Bronchial epithelial cell (primary cell): Measurements from ENCODE around the gene CYREN. TPM values are rescaled to one million over a fixed set of nuclear protein-coding genes. Genes with fewer than 3 reads are reported as not detected.

Source experiments
- DNase-seq: peaks from one replicate; pipeline ENCODE4 v3.0.0-alpha.2; 2010; ENCODE audit warnings: low read depth
- FAIRE-seq: peaks from 2 replicates; lab custom pipeline; 2011; peaks lifted over from hg19 to GRCh38; lab: Jason Lieb, UNC
- H3K27me3 ChIP-seq: 2 replicates; pipeline ENCODE4 v1.5.1; 2011; ENCODE audit warnings: low read length; ENCODE audit not compliant: control insufficient read depth, insufficient read depth
- H3K36me3 ChIP-seq: 2 replicates; pipeline ENCODE4 v1.5.1; 2011; ENCODE audit warnings: low read length; ENCODE audit not compliant: control insufficient read depth, insufficient read depth
- H3K4me3 ChIP-seq: 2 replicates; pipeline ENCODE4 v1.5.1; 2011; ENCODE audit warnings: mild to moderate bottlenecking, low read depth, low read length, control low read depth
- total RNA-seq: library from RNA; depleted of rRNA; stranded (reverse); fragments of >200 nt; gene quantifications from 2 replicates; pipeline ENCODE4 v1.2.1, GENCODE V29; 2014
- TF ChIP-seq, protein P1 (sequence below): IDR thresholded peaks from 2 replicates; pipeline ENCODE4 v1.5.1; 2011; ENCODE audit warnings: mild to moderate bottlenecking, moderate library complexity, low read length, control low read depth, inconsistent platforms; ENCODE audit not compliant: insufficient read depth, severe bottlenecking

CYREN gene
- total RNA-seq, 1 donor from 2014 or later, result 51.9 TPM

DNA sequence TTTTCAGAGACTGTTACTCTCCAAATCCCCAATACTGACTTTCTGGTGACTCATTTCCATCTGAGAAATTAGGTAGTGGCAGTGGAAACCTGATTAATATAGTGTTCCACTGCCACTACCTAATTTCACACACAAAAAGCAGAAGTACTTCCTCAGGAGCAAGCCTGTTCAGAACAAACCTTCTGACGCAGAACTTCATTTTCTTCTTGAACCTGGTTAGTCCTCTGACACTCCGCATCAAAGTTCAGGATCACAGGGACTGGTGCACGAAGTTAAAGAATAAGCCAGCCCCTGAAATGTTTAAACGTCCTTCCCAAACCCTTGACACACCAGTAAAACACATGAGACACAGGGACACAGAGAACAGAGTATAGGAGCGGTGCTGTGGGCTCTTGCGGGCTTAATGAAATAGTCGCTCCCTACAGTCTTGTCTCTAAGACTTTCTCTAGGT, 36.5 kb upstream of the CYREN start:
- FAIRE-seq (no peak), DNase-seq (no peak)
- TF ChIP-seq, protein P1, sequence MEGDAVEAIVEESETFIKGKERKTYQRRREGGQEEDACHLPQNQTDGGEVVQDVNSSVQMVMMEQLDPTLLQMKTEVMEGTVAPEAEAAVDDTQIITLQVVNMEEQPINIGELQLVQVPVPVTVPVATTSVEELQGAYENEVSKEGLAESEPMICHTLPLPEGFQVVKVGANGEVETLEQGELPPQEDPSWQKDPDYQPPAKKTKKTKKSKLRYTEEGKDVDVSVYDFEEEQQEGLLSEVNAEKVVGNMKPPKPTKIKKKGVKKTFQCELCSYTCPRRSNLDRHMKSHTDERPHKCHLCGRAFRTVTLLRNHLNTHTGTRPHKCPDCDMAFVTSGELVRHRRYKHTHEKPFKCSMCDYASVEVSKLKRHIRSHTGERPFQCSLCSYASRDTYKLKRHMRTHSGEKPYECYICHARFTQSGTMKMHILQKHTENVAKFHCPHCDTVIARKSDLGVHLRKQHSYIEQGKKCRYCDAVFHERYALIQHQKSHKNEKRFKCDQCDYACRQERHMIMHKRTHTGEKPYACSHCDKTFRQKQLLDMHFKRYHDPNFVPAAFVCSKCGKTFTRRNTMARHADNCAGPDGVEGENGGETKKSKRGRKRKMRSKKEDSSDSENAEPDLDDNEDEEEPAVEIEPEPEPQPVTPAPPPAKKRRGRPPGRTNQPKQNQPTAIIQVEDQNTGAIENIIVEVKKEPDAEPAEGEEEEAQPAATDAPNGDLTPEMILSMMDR, result no peak
- H3K36me3 ChIP-seq, result peaks cover 12% of the 10 kb centered on the region
- H3K27me3 ChIP-seq, result no peaks in the 10 kb centered on the region
- no peak overlapping the region for H3K4me3 ChIP-seq

DNA sequence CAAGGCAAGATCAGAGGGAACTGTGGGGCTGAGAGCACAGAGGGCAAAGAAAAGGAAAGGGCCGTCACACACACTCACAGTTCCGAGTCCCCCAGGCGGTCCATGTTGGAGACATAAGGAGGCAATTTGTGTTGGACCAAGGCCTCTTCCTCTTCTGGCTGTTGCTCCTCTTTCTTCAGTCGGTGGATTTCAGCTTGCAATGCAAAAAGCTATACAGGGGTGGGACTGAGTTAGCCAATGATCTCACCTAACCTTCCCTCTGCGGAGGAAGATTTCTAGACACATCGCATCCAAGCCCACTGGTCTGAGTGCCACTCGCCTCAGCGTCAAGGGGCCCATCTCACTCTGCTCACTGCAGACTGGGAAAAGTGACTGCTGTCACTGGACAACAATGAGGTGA, 35.3 kb upstream of the CYREN start:
- H3K4me3 ChIP-seq, result no peak overlapping the region

DNA sequence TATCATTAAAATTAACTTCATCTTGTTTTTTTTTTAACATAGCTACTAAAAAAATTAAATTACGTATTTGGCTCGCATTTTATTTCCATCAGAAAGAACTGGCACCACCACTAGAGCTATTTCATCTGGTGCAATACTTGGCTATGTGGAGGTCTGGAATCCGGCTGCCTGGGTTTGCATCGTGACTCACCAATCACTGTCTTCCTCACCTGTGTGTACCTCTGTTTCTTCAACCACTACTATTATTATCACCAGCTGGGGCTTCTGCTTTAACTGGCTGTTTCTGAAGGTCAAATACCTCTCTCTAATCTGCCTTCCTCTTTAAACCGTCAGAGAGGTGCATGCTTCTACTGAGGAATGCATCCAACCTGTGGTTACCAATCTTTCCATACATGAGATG, 34.4 kb upstream of the CYREN start:
- DNase-seq (peak; percentile 68), FAIRE-seq (no peak)
- Histone ChIP-seq H3K36me3 (peaks cover 15% of the 10 kb centered on the region), H3K27me3 (no peaks in the 10 kb centered on the region), H3K4me3 (no peak overlapping the region)
- TF ChIP-seq, protein P1, result no peak

More for the DNA sequence above, 35.3 kb upstream of the CYREN start:
- DNase-seq (no peak), FAIRE-seq (no peak)
- Histone ChIP-seq H3K27me3 (no peaks in the 10 kb centered on the region), H3K36me3 (peaks cover 14% of the 10 kb centered on the region)
- TF ChIP-seq, protein P1, result no peak

DNA sequence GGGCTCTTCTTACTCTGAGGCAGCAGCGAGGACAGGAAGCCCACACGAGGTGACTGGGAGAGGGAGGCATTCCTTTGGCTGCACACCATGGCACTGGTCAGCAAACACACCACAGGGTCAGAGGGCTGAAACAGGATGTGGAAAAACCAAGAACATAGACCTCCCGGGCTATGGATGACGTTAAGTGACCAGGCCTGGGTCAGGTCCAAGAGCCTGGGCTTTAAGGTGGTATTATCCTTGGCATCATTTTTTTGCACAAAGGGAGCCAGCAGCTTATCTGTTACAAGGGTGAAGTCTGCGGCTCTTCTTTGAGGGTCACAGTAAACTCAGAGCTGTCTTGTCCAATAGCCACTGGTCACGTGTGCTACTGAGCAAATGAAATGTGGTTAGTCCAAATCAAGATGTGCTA, 33.8 kb upstream of the CYREN start:
- no peak for DNase-seq
- no peak overlapping the region for H3K4me3 ChIP-seq
- H3K36me3 ChIP-seq, result peaks cover 17% of the 10 kb centered on the region
- H3K27me3 ChIP-seq, result no peaks in the 10 kb centered on the region
- TF ChIP-seq, protein P1, result no peak
- FAIRE-seq, result no peak

DNA sequence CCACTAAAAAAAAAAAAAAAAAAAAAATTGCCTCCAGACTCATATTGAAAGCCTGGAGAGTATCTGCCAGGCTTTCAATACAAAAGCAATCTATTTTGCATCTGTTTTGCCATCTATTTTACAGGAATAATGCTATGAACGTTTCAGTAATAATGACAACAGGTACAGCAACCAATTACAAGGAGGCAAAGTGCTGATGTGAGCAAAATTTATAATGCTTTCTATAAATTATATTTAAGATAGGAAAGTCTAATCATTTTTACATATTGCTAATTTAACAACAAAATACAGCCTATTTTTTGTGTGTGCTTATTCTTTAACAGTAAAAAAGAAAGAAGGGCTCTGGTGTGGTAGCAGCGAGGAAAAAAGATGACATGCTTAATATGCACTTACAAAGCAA, 30.8 kb upstream of the CYREN start:
- H3K4me3 ChIP-seq, result no peak overlapping the region
- FAIRE-seq, result no peak
- no peaks in the 10 kb centered on the region for H3K27me3 ChIP-seq
- H3K36me3 ChIP-seq, result peaks cover 27% of the 10 kb centered on the region
- TF ChIP-seq, protein P1, result no peak
- DNase-seq, result no peak

DNA sequence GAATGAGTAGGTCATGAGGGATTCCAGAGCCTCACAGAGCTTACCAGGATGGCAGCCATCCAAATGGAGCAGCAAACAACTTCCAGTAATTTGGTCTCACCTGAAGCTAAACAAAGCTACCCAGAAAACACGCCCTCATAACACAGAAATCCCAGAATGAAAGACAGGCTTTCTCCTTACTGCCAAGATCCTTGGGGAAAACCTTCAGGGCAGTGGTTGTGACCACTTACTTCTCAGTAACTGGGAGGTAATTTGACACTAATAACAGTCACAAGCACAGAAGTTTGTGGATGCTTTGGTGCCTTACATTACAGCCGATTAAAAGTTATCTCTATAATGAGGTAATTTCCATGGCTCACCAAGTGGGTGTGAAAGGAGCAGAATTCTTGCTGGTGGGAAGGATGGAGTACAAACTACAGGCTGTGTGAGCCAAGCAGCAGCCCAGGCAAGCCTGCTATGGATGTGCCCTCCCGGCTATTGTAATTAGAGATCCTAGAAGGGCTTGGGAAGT, 30.4 kb upstream of the CYREN start:
- no peak for FAIRE-seq
- Histone ChIP-seq H3K4me3 (no peak overlapping the region), H3K36me3 (peaks cover 27% of the 10 kb centered on the region), H3K27me3 (no peaks in the 10 kb centered on the region)
- TF ChIP-seq, protein P1, result no peak
- DNase-seq, result peak; percentile 51
